HUDEP-2 (cell line): Measurements from ENCODE around the gene STXBP6.
"Not testable (repeated sequence)": the region's sequence is repeated elsewhere in the genome, so short reads cannot be mapped to it uniquely, and the experiment has no call there.

Source experiments
- DNase-seq, 76 experiments: peaks; one replicate each; lab custom pipeline; 2025; ENCODE audit not compliant: unreplicated experiment in 76 of 76; lab: John Stamatoyannopoulos, UW

STXBP6 gene

GRCh38 chr14:24814346-24814745, 235.6 kb downstream of the STXBP6 start:
- DNase-seq: no peak

GRCh38 chr14:24813819-24814259, 236.1 kb downstream of the STXBP6 start:
- DNase-seq: no peak

- DNase-seq: no peak
These were observed 236.7 kb downstream of the STXBP6 start for GRCh38 chr14:24813089-24813815.

DNA sequence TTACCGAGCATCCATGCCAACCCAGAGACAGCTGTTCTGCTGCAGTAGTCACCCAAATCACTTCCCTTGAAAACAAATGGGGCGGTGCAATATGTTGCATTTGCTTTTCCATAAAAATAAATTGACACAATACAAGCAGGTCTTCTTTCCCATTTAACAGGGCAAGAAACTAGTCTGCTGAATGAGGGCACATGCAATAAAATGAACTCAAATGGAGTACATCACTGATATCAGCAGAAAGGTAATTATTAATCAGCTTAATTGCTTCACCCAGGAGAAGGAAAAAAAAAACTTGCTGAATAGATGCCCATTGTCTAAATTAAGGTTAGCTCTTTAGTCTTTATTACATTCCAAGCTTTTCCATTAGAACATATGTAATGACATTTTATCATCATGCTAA, 240.8 kb downstream of the STXBP6 start:
- DNase-seq: no peak

DNA sequence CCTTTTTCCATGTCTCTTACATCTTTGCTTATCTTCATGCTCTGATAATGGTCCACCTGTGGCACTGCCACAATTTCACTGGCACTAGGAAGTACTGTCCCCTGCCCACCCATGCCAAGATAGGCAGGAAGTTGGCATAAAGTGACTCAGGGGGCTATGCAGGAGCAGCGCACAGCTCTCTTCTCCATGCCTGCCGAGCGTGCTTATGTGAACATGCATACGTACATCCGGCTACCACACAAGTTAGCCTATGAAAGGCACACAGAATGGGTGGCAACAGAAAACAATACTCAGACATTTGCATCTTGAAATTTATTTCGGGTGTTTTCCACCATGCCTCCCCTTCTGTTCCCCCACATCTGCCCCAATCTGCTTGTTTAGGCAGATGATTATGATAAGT, 241.5 kb downstream of the STXBP6 start:
- no peak for DNase-seq

- peak in 59 of 76 experiments; percentile 2 to 70 (median 34) for DNase-seq
These were observed 243.8 kb downstream of the STXBP6 start for GRCh38 chr14:24806061-24806678.

DNA sequence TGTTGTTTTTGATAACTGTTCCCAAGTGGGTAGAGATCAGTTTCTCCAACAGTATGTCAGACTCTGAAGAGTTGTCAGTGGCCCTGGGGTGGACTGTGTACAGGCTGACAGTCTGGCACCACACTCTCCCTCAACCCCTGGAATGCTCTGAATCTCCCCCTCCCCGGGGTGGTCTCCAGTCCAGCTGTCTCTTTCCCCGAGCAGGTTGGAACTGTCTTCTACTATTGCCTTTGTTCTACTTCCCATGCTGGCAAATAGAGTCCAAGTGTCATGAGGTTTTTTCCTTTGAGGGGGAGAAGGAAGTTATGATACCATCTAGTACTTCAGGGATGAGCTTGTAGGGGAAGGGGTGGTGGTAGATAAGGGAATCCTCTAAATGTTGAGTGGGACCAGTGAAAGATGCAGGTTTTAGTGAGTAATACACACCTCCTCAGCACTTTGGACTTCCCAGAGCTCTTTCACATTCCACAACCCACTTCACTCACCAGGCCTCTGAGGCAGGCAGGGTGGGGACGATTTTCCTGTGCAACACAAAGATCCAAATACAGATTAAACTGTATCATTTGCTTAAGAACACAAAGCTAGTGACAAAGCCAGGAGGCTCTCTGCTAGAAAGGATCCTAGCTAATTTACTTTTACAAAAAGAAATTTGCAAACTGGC, 245.3 kb downstream of the STXBP6 start:
- no peak for DNase-seq

- no peak for DNase-seq
These were observed 245.9 kb downstream of the STXBP6 start for GRCh38 chr14:24803933-24804494.

GRCh38 chr14:24803426-24803825, 246.5 kb downstream of the STXBP6 start:
- DNase-seq: not testable (repeated sequence)

- no peak for DNase-seq
These were observed 247.7 kb downstream of the STXBP6 start for GRCh38 chr14:24802236-24802635.

DNA sequence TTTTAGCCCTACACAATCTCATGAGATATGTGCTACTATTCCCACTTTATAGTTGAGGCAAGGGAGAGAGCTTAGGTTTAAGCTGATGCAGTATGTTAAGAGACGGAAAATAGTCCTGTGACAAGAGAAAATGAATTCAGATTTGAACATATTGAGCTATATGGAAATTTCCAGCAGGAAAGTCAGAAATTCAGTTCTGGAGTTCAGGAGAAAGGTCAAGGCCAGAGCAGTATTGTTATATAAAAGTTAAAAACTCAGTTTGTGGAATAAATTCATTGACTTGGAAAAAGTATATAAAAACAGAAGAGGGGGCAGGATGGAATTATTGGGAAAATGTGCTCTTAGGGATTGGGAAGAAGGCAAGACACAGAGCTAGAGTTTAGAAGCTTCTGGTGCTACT, 248.9 kb downstream of the STXBP6 start:
- no peak for DNase-seq

- no peak for DNase-seq
These were observed 251.0 kb downstream of the STXBP6 start for GRCh38 chr14:24798911-24799462.

DNA sequence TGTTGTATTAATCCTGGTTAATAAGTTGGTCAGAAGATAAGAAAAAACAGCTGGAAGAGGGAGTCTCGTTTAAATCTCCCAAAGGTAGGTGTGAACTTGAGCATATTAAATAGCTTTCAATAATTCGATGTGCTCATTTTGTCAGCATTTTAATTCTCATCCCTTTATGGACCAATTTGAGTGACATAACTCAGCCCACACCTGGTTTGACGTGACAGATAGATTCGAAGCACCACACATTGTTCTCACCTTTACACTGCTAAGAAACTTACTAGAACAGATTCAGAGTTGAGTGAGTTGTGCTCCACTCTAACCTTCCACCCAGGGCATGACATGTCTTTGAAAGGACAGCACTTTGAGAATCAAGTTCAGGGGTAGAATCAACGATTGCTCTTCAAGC, 254.5 kb downstream of the STXBP6 start:
- DNase-seq: no peak

DNA sequence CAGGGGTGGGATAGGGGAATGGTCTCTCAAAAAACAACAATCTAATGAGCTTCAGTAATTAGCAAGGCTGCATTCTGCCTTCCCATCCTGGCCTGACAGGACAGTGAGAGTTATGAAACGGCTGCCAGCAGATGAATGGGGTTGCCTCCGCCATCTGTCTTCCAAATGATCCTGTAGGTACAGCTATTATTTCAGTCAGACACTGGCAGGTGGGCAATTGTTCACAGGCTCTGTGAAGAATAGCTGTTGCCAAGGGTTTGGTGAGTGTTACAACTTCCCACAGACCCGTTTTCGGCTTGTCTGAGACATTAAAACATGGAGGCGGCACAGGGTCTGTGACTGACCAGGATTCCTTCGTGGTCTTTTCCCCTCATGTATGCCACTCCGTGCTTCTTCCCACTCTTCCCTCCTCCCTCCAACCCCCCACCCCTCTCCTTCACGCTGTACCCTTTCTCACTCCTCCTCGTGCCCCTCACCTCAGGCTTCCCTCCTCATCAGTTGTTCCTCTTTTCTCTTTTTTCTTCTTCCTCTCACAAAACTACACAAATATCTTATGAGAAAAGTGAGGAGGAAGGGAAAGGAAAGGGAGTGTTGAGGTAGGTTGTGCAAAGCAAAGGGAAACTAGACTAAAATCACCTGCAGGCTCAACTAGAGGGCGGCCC, 255.2 kb downstream of the STXBP6 start:
- DNase-seq: no peak

GRCh38 chr14:24790196-24790595, 259.8 kb downstream of the STXBP6 start:
- no peak for DNase-seq

DNA sequence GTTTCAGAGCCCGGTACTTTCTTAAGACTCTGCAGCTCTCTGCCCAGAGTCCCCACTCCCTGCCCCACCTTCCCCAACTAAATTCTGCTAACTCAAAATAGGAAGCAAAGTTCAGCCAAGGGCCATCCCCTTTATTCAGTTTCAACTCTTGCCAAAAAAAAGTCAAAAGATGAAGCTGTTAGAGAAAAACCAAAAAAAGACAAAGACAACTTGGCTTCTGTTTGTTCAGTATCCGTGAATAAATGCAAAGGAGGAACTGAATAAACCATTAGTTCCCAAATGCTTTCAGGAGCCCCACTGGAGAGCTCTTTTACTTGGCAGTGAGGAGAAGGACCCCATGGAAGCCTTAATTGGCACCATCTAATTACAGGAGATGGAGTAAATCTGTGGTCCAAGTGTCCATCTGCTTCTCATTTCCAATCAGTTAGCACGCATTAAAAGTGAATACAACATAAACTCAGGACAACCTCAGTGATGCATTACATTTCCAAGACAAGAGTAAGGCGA, 260.5 kb downstream of the STXBP6 start:
- DNase-seq: no peak

GRCh38 chr14:24785698-24786097, 264.2 kb downstream of the STXBP6 start:
- no peak for DNase-seq

DNA sequence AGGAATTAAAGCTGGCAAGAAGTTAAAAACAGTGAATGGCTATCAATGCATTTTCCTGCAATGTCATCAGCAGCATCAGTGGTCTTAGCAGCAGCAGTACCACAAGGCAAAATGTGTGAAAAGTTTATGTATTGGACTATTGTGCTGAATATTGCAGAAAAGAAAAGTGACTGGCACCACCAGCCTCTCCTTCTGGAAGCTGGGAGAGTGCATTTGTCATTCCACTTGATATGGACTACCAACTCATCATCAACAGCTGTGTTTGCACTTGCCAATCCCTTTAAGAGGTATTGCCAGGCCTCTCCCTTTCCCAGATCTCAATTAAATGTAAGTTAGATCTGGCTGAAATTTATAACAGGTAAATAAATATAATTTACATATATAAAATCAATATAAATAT, 265.0 kb downstream of the STXBP6 start:
- DNase-seq: no peak

DNA sequence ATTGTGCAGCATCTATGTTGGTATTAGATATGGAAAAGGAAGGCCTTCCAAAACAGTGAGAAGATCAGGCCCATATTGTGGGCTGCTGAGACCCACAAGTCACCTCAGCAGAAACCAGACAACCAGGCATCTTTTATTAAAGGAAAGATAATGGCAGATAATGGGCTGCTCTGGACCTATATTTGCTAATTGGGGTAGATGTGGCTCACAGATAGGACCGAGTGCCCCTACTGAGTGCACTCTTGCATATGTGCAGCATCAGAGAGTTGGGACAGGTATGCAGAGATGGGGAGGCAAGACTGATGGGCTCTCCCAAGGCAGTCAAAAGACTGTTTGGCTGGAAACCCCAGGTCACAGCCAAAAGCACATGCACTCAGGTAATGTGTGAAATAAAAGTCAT, 266.2 kb downstream of the STXBP6 start:
- DNase-seq: no peak

GRCh38 chr14:24780281-24780680, 269.7 kb downstream of the STXBP6 start:
- no peak for DNase-seq

DNA sequence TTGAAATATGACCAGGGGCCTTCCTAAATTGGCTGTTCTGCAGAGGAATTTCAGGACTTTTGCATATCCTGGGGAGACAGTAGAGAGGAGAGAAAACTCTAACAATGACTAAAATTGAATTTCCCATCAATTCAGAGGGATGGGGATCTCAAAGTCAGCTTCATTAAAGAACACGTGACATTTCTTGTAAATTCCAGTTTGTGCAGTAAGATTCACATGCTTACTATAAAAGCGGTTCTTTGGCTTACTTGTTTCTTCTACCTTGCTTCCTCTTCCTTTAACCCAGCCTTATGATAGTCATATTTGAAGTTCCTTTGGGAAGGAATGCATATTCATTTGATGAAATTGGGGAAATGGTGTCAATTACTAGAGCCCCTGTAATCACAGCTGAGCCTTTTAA, 272.3 kb downstream of the STXBP6 start:
- no peak for DNase-seq
